HG03378 (cell line): ENCODE results near the gene ITPR2.
A peak's percentile ranks its signal among the peaks of the same experiment; 100 is the strongest.
"Not testable (repeated sequence)": the region's sequence is repeated elsewhere in the genome, so short reads cannot be mapped to it uniquely, and the experiment has no call there.

Experiments used
- ATAC-seq: cut with Tn5 transposase; IDR thresholded peaks from one replicate; pipeline ENCODE4 v1.9.1; 2021; ENCODE audit warnings: mild to moderate bottlenecking, moderate library complexity; ENCODE audit not compliant: unreplicated experiment

The ITPR2 gene

DNA sequence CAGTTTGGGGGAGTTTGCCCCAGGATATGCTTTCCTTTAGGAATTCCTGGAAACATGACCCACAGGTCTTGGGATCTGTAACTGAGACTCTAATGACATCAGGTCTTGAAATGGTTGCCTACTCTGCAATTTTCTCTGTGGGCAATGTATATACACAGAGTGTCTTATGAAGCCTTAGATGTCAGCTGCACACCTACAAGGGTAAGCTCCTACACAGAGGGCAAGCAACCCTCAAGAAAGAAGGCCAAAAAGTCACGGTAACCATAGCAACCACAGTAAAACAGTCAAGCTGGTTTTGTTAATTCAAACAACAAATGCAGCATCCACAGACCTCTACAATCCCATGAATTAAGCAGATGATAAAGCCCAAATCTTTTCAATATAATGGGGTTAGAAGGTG lies 344.6 kb downstream of the ITPR2 start:
- ATAC-seq = no peak

GRCh38 chr12:26473291-26473690 lies 359.7 kb downstream of the ITPR2 start:
- peak; percentile 85 for ATAC-seq

DNA sequence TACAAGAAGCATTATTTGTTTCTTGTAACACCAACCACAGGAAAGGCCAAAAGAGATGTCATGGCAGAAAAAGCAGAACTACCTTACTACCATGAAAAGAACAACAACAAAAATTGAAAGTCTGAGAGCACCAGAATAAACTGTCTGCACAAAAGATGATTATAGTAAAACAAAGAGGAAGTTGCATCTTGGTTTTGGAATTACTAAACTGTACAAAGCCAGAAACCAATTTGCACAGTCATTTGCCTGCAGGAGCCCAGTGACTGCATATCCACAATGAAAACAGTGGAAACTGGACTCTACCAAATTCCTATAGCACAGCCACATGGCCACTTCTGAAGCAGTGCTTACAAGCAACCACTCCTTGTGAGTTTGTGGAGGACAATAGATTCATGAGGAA lies 361.4 kb downstream of the ITPR2 start:
- ATAC-seq = peak; percentile 84

- no peak for ATAC-seq
Observed at GRCh38 chr12:26469421-26470180, 363.4 kb downstream of the ITPR2 start.

DNA sequence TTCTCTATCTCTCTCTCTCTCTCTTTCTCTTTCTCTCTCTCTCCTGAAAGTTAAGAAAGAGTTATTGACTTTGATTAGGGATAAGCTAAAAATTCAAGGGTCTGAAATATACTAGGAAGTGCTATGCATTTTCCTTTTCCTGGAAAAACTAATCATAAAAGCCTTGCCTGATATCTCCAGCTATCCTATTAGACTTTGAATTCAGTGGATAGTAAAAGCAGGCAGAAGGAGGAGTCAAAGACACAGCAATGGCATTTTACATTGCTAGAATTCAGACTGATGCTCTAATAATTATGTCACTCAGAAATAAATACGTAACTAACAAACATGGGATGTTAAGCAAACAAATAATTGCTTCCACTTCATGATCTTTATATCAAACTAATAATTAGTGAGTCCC lies 365.6 kb downstream of the ITPR2 start:
- ATAC-seq = no peak

- no peak for ATAC-seq
Observed at GRCh38 chr12:26466726-26467125, 366.3 kb downstream of the ITPR2 start.

DNA sequence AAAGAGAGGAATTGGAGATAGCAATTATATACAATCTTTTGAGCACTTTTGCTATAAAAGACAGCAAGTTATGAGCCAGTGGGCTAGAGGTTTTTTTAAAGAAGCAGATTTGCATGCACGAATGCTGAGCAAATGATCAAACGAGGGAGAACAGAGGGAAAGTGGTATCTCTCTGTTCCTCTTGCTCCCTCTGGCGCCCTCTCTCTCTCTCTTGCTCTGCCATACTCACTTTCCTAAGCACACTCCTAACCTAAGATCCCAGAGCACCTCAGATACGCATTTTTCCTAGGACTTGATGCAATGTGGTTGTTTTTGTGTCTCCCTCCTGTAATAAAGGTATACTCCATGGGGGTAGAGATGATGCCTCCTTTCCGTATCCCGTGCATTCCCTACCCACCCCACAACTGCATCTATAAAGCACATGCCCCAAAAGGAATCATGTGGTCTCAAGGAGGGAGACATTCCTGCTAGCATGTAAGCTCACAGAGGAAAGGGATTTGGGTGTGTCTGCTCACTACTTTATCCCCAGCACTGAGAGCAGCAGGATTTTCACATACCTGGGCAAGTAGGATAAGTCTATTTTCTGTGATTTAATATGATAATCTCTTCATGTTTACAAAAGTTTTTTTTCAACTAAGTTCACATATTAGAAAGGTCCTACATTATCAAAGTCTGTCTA lies 367.4 kb downstream of the ITPR2 start:
- no peak for ATAC-seq

GRCh38 chr12:26461776-26462175 lies 371.2 kb downstream of the ITPR2 start:
- no peak for ATAC-seq

DNA sequence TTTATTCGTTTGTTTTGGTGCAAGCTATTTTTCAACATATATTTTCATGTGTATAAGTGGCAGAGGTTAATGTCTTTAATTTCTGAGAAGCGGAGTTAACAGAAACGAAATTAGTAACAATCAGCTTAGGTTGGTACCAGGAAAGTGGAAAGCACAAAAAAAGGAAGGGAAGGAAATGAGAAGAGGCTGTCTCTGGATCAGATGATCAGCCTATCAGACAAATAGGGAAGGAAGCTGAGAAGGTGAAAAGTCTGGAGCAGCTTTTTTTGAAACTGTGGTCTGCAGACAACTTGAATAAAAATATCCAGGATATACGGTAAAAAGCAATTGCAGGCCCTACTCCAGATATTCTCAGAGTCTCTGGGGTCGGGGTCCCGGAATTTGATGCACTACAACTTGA lies 372.6 kb downstream of the ITPR2 start:
- ATAC-seq = no peak

DNA sequence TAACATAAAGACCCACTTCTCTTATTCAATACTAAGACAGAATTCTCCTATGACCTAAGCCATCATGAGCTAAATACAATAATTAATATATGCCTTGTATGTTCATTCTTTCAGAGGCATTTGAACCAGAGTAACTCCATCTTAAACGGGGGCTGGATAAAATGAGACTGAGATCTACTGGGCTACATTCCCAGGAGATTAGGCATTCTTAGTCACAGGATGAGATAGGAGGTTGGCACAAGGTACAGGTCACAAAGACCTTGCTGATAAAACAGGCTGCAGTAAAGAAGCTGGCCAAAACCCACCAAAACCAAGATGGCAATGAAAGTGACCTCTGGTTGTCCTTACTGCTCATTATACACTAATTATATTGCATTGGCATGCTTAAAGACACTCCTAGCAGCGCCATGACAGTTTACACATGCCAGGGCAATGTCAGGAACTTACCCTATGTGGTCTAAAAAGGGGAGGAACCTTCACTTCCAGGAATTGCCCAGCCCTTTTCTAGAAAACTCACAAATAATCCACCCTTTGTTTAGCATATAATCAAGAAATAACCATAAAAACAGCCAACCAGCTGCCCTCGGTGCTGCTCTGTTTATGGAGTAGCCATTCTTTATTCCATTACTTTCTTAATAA lies 376.9 kb downstream of the ITPR2 start:
- no peak for ATAC-seq

DNA sequence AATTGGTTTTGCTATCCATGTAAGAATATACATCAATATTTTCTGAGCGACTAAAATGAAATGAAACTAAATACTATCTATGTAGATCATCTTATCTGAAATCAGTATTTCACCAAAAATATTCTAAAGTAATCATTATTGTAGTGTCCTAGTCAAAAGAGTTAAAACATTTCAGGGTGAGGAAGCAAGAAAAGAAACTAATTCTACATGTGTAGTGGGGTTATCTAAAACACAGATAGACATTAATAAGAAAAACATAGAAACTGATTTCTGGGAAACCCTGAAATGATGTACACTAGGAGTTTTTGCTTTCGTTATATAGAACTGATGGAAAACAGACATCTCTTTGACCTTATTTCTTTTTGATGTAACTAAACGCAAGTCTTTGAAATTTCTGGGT lies 379.7 kb downstream of the ITPR2 start:
- no peak for ATAC-seq

DNA sequence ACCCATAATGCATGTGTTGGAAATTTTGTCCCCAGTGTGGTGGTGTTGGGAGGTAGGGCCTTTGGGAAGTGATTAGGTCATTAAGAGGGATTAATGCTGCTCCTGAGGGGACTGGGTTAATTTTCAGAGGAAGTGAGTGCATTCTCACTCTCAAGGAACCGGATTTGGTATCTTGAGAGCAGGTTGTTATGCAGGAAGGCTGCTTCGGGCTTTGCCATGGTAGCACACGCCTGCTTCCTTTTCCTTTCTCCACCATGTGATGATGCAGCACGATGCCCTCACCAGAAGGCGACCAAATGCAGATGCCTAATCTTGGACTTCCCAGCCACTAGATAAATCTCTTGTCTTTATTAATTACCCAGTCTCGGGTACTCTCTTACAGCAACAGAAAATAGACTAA lies 380.5 kb downstream of the ITPR2 start:
- ATAC-seq = no peak

- no peak for ATAC-seq
Observed at GRCh38 chr12:26451763-26452162, 381.2 kb downstream of the ITPR2 start.

DNA sequence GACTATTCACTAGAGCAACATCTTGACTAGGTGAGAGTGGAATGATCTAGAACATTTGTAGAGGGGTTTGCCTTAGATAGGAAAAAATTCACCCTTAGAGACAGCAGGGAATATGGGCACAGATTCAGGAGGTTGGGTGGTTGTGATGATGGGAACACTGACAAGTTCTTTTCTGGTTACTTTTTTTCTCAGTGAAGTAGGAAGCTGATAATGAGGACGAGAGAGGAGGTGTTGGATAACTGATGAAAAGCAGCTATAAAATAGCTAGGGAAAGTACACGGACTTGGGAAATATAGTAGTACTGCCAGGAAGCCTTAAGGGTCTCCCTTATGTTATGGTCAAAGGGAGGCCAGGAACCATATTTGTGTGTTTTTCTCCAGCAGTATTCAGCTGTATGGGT lies 387.1 kb downstream of the ITPR2 start:
- no peak for ATAC-seq

- ATAC-seq = no peak
Observed at GRCh38 chr12:26443309-26443708, 389.7 kb downstream of the ITPR2 start.

DNA sequence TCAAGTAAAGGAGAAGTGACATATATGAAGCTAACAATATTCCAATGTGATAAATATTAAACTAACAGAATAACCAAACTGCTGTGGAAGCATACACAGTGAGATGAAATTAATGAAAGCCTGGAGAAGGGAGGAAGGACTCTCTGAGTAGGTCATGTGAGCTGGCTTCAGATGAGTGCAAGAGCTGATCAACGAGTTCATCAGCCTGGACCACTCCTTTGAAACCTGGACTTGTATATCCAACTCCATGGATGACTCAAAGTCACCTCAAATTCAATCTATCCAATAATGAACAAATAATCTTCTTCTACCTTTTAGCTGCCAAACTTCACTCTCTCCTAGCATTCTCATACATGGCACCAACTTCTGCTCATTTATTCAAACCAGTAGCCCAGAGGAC lies 391.6 kb downstream of the ITPR2 start:
- ATAC-seq = no peak

DNA sequence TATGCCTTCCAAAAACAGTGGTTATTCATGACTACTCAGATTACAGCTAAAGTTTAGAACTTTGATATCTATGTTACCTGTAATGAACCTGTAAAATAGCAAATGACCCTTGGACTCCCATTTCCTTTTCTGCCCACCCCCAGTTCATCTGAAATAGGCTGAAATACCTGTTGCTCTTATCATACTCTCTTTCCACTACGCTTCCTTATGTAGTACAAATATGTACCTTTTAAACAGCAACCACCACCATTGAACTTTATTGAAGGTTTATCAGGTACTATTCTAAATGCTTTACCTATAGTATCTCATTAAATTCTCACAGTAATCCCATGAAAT lies 398.0 kb downstream of the ITPR2 start:
- ATAC-seq = no peak

- ATAC-seq = no peak
Observed at GRCh38 chr12:26434299-26435068, 398.5 kb downstream of the ITPR2 start.

GRCh38 chr12:26433701-26434100 lies 399.3 kb downstream of the ITPR2 start:
- ATAC-seq = not testable (repeated sequence)

DNA sequence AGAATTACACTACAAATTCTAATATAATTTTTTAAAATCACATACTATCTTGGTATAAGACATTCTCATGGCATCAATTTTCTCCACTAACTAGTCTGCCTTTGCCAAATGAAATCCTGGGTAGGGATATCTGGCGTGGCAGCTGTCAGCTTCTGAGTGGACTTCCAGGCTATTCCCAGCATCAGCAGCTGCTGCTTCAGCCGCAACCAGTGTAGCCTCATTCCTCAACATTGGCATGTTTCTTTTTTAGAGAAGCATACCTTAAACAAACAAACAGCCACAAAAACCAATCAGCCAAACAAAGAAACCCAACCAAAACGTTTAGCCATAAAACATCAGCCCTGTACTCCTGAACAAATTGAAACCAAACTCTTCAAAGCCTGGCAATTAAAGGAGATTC lies 401.8 kb downstream of the ITPR2 start:
- no peak for ATAC-seq

DNA sequence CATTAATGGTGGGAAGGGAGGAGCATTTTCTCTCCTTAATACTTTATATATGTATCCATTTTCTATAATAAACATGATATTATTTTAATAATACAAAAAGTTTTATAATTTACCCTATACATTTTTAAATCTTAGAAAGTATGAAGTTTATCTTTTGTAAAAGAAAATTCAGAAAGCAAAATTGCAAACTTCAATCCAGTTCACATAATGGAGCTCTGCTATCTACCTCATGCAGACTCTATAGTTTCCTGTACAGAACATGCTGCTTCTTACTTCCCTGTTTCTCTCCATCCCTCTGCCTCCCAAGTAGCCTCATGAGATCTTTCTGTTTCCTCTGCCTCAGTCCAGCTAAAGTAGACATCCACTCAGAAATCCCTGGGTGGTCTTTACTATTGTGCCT lies 402.4 kb downstream of the ITPR2 start:
- not testable (repeated sequence) for ATAC-seq
